HEK293 (cell line): Measurements from ENCODE around the gene ARMH3.

Experiments used
- CTCF ChIP-seq: fragments of 450-650 bp; formaldehyde crosslinking; IDR thresholded peaks from 2 replicates; pipeline ENCODE4 v1.5.1; 2016; ENCODE audit warnings: missing biosample characterization, missing genetic modification characterization
- TRIM28 ChIP-seq: IDR thresholded peaks from 2 replicates; pipeline ENCODE4 v1.6.1; 2011; ENCODE audit warnings: low read length, control low read depth, borderline replicate concordance
- ZNF138 ChIP-seq: fragments of 450-650 bp; formaldehyde crosslinking; IDR thresholded peaks from 2 replicates; pipeline ENCODE4 v1.5.1; 2016; ENCODE audit warnings: missing biosample characterization, missing genetic modification characterization, borderline replicate concordance
- ZNF391 ChIP-seq: fragments of 450-650 bp; formaldehyde crosslinking; IDR thresholded peaks from 2 replicates; pipeline ENCODE4 v1.5.1; 2016; ENCODE audit warnings: low read depth, missing biosample characterization, missing genetic modification characterization, borderline replicate concordance
- TF ChIP-seq, protein P1 (sequence below): fragments of 450-650 bp; formaldehyde crosslinking; IDR thresholded peaks from 2 replicates; pipeline ENCODE4 v1.5.1; 2017; ENCODE audit warnings: missing biosample characterization, missing genetic modification characterization
- TF ChIP-seq, protein P2 (sequence below): fragments of 450-650 bp; formaldehyde crosslinking; IDR thresholded peaks from 2 replicates; pipeline ENCODE4 v1.5.1; 2016; ENCODE audit warnings: missing biosample characterization, missing genetic modification characterization

DNA sequence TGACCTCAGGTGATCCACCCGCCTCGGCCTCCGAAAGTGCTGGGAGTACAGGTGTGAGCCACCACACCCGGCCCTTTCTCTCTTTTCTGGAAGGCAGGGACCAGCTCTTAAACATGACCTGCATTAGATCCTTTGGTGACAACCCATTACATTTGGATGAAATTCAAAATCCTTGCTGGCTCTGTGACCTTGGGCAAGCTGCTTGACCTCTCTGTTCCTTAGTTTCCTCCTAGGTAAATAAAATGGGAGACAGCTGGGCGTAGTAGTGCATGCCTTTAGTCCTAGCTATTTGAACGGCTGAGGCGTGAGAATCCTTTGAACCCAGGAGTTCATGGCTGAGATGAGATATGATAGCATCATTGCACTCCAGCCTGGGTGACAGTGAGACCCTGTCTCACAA lies 40.5 kb upstream of the ARMH3 start:
- TF ChIP-seq CTCF (no peak), TRIM28 (no peak), ZNF391 (tag by site-specific recombination) (no peak), ZNF138 (no peak)
- TF ChIP-seq, protein P1, sequence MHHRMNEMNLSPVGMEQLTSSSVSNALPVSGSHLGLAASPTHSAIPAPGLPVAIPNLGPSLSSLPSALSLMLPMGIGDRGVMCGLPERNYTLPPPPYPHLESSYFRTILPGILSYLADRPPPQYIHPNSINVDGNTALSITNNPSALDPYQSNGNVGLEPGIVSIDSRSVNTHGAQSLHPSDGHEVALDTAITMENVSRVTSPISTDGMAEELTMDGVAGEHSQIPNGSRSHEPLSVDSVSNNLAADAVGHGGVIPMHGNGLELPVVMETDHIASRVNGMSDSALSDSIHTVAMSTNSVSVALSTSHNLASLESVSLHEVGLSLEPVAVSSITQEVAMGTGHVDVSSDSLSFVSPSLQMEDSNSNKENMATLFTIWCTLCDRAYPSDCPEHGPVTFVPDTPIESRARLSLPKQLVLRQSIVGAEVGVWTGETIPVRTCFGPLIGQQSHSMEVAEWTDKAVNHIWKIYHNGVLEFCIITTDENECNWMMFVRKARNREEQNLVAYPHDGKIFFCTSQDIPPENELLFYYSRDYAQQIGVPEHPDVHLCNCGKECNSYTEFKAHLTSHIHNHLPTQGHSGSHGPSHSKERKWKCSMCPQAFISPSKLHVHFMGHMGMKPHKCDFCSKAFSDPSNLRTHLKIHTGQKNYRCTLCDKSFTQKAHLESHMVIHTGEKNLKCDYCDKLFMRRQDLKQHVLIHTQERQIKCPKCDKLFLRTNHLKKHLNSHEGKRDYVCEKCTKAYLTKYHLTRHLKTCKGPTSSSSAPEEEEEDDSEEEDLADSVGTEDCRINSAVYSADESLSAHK = no peak
- TF ChIP-seq, protein P2, sequence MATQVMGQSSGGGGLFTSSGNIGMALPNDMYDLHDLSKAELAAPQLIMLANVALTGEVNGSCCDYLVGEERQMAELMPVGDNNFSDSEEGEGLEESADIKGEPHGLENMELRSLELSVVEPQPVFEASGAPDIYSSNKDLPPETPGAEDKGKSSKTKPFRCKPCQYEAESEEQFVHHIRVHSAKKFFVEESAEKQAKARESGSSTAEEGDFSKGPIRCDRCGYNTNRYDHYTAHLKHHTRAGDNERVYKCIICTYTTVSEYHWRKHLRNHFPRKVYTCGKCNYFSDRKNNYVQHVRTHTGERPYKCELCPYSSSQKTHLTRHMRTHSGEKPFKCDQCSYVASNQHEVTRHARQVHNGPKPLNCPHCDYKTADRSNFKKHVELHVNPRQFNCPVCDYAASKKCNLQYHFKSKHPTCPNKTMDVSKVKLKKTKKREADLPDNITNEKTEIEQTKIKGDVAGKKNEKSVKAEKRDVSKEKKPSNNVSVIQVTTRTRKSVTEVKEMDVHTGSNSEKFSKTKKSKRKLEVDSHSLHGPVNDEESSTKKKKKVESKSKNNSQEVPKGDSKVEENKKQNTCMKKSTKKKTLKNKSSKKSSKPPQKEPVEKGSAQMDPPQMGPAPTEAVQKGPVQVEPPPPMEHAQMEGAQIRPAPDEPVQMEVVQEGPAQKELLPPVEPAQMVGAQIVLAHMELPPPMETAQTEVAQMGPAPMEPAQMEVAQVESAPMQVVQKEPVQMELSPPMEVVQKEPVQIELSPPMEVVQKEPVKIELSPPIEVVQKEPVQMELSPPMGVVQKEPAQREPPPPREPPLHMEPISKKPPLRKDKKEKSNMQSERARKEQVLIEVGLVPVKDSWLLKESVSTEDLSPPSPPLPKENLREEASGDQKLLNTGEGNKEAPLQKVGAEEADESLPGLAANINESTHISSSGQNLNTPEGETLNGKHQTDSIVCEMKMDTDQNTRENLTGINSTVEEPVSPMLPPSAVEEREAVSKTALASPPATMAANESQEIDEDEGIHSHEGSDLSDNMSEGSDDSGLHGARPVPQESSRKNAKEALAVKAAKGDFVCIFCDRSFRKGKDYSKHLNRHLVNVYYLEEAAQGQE = no peak
